ENCODE measurements around the gene UBE2J2.

- TF ChIP-seq, protein P1, sequence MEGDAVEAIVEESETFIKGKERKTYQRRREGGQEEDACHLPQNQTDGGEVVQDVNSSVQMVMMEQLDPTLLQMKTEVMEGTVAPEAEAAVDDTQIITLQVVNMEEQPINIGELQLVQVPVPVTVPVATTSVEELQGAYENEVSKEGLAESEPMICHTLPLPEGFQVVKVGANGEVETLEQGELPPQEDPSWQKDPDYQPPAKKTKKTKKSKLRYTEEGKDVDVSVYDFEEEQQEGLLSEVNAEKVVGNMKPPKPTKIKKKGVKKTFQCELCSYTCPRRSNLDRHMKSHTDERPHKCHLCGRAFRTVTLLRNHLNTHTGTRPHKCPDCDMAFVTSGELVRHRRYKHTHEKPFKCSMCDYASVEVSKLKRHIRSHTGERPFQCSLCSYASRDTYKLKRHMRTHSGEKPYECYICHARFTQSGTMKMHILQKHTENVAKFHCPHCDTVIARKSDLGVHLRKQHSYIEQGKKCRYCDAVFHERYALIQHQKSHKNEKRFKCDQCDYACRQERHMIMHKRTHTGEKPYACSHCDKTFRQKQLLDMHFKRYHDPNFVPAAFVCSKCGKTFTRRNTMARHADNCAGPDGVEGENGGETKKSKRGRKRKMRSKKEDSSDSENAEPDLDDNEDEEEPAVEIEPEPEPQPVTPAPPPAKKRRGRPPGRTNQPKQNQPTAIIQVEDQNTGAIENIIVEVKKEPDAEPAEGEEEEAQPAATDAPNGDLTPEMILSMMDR (conservative IDR thresholded peaks at IDR 0.05; ENCODE audit: low read depth in 2 of 2), result no peak
- TF ChIP-seq POLR2AphosphoS5 (IDR thresholded peaks at IDR 0.05; ENCODE audit: low read depth), result no peak
- no peak for TF ChIP-seq EZH2 (IDR thresholded peaks at IDR 0.05; ENCODE audit: low read depth, unreplicated experiment)
Observed at GRCh38 chr1:1274299-1274930, 761 bp upstream of the UBE2J2 start.

Measured in GM23338 (cell line).